Endometrial microvascular endothelial cells (primary cell): ENCODE measurements around the gene ALG12. TPM values are rescaled to one million over a fixed set of nuclear protein-coding genes. Genes with fewer than 3 reads are reported as not detected.
"Not testable (repeated sequence)": the region's sequence is repeated elsewhere in the genome, so short reads cannot be mapped to it uniquely, and the experiment has no call there.

Experiments
- in situ Hi-C: cut with HindIII; loops from 2 replicates; pipeline ENCODE4 v1.10.0; 2017; ENCODE audit warnings: low sequenced_read_pairs, low pct_unique_long_range_greater_than_20kb; ENCODE audit errors: inconsistent ontology term
- total RNA-seq: library from RNA; depleted of rRNA; stranded (reverse); fragments of >200 nt; gene quantifications from one replicate; pipeline ENCODE4 v1.2.3, GENCODE V29; 2015; ENCODE audit errors: inconsistent ontology term

The ALG12 gene
- total RNA-seq, 1 donor from 2014 or later = 20.1 TPM

DNA sequence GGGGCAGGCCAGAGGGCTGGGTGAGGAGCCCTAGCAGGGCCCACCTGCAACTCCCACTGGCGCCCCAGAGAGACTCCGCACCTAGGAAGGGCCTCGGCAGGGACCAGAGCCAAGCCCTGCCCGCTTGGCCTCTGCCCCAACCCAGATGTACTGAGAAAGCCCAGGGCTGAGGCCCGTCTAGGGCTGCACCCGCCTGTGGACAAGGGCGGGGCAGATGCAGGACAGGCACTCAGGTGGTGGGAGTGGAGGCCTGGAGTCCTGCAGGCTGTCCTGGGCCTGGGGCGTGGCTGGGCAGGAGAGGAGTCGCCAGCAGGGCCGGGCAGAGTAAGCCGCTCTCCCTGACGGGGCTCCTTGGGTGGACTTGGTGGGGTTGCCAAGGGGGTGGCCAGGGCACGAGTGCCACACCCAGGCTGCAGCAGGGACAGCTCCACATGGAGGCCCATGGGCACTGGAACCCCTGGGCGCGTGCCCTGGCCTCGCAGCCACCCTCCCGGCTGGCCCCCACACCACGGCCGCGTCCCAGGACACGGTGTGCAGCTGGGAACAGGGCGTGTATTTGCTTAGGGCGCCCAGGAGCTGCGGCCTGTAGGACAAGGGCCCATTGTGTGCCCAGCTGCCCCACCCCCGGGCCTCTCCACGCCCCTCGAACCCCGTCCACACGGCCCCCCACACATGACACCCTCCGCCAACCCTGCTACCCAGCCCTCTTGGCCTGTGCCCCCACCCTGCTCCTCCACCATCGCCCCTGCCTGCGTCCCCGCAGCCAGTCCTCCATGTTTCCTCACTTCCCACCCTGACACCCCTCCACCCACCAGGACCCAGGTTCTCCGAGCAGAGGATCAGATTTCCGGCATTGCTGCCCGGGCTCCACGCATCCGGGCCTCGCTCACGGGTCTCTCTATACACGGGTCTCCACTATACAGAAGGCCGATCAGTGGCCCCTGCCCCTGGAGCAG is 31.0 kb upstream of the ALG12 start:
- in situ Hi-C loops = no loop called here

DNA sequence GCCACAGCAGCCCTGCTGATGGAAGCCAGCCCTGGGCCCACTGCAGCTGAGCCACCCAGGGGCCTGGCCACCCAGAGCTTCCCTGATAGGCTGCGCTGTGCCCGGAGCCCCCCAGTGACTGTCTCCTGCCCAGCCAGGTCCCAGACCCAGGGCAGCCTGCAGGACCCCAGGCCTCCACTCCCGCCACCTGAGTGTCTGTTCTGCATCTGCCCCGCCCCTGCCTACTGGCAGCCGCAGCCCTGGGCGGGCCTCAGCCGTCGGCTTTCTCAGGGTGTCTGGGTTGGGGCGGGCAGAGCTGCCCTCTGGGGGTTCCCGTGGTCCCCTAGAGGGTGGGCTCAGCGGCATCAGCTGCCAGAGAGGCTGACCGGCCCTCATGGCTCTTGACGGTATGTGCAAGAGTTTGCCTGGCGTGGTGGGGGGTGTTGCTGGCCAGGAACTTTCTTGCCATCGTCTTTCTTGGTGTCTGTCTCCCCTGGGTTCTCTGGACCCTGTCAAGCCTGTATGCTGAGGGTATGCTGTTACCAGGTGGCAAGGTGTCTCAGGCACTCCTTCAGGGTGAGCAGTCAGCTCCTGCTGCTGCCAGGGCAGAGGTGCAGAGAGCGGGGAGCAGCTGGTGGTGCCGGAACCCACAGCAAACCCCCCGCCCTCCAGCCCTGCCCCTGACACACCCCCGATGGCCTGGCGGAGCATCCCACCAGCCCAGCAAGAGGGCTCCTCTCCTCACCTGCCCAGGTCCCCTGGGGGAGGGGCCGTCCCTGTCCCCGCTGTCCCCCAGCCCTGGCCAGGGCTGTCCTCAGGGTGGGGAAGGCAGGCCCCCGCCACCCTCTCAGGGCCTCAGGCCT is 30.1 kb upstream of the ALG12 start:
- in situ Hi-C loops = no loop called here

DNA sequence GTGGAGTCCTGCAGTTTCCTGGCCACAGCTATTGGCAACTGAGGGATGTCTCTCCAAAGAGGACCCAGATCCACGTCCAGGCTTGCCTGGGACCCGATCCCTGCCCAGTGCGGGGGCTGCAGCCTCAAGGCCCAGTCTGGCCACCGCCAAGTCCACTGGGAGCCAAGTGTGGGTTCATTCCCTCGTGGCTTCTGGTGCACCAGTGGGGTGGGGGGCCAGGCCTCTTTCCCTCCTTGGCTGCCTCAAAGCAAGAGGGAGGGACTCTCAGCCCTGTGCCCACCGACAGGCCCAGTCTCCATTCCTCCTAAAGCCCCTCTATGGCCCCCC is 29.0 kb upstream of the ALG12 start:
- in situ Hi-C loops = no loop called here

DNA sequence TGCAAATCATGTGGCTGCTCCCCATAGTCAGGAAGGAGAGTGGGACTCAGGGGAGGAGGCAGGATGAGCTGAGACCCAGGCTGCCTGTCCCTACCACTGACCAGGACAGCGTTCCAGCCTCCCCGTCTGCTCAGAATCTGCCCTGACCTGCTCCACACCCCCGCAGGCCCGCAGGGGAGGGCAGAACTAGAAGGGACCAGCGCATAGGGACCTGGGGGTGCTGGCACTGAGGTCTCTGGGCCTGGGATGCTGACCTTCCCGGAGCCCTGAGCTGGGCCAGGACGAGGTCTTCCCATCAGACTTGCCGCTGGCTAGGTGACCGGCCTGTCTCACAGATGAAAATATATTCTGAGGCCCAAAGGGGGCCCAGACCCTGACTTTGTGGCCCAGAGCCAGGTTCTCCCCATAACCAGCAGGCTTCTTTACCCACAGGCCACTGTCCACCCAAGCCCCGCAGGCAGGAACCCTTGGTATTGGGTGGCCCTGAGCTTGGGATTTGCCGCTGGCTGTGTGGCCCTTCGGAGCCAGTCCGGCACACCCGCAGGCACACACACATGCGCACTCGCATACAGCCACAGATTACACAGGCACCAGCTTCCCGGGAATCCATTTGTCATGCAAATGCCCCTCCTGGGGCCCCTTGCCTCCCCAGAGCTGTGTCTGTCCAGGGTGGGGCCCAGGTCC is 28.5 kb upstream of the ALG12 start:
- in situ Hi-C loops = no loop called here

DNA sequence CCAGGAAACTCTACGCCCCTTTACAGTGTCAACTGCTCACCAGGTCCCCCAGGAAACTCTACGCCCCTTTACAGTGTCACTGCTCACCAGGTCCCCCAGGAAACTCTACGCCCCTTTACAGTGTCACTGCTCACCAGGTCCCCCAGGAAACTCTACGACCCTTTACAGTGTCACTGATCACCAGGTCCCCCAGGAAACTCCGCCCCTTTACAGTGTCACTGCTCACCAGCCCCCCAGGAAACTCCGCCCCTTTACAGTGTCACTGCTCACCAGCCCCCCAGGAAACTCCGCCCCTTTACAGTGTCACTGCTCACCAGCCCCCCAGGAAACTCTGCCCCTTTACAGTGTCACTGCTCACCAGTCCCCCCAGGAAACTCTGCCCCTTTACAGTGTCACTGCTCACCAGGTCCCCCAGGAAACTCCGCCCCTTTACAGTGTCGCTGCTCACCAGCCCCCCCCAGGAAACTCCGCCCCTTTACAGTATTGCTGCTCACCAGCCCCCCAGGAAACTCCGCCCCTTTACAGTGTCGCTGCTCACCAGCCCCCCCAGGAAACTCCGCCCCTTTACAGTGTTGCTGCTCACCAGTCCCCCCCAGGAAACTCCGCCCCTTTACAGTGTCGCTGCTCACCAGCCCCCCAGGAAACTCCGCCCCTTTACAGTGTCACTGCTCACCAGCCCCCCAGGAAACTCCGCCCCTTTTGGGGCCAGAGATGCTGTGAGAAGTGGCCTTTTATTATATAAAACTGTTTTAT is 27.0 kb upstream of the ALG12 start:
- in situ Hi-C loops = not testable (repeated sequence)

DNA sequence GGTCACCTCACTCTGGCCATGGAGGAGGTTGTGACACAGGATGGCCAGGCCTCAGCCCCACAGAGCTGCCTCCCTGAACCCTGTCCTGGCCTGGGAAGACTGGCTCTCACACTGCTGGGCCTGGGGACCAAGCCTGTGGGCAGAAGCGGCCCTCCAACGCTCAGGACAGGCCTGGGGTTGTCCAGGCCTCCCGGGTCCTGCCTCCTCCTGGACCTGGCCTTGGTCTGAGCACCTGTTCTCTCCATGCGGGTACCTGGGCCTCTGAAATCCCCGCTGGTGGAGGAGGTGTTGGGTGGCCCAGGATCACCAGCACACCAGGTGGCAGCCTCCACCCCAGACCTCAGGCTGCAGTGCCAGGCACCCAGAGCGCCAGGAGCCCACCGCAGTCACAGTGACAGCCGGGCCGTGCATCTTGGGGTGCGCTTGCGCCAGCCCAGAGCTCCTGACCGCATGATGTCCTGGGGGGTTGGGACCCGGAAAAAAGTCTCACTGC is 26.2 kb upstream of the ALG12 start:
- in situ Hi-C loops = no loop called here

DNA sequence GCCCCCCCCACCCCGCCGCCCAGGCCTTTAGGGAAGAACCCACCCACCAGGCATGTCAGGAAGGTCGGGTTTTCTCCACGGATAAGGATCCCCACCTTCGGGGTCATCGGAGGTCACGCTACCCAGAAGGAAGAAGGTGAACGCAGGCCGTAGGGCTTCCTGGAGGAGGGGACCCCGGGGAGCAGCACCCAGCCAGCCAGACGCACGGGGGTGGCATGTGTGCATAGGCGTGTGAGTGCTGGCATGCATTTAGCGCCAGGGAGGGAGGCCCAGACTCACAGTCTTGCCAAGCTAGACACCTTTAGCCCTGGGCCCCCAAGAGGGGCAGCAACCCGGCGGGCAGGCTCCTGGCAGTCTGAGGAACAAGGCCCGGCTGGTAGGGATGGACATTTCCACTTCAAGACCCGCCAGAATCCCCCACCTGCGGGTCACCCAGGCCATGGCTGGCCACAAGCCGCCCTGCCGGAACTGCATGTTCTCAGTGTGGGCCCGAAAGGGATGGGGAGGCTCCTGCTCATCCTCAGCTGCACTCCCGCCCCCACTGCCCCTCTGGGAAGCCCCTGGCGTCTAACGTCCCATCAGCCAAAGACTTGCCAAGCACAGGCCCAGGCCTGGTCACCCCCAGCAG is 25.6 kb upstream of the ALG12 start:
- in situ Hi-C loops = no loop called here

DNA sequence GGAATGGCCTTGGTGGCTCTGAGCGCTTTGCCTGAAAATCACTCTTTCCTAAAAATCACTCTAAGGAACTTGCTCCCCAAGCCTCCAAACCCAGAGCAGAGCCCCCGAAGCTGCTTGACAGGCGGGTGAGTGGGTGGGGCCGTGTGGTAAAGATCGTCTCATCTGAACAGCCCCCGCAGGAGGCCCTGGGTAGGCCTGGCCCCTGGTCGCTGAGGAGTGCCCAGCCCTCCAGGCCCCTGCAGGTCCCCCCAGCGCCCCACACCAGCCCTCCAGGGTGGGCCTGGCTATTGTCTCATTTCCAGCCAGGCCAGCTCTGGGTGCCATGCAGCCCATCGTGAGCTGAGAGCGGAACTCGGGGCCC is 25.1 kb upstream of the ALG12 start:
- in situ Hi-C loops = no loop called here

DNA sequence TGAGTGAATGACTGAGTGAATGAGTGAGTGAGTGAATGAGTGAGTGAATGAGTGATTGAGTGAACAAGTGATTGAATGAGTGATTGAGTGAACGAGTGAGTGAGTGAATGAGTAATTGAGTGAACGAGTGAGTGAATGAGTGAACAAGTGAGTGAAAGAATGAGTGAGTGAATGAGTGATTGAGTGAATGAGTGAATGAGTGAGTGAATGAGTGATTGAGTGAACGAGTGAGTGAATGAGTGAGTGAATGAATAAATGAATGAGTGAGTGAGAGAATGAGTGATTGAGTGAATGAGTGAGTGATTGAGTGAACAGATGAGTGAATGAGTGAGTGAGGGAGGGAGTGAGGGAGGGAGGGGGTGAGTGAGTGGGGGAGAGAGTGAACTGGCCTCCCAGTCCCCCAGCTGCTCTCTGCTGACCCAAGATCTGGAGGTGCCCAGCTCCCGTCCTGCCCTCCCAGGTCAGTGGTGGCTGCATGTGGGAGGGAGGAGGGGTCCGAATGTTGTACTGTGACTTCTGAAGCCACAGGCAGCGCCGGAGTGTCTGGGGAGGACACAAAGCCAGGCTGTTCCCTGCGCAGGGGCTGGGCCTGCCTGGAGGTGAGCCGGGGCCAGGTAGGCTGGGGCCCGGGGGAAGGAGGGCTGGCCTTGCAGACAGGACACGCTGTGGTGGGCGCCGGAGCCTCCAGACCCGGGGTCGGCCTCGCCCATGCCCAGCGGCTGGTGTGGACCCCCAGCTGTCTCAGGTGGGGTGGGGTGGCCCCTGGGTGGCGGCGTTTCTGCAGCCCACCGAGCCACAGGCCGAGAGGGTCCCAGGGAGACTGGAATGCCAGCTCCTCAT is 24.5 kb upstream of the ALG12 start:
- in situ Hi-C loops = no loop called here

DNA sequence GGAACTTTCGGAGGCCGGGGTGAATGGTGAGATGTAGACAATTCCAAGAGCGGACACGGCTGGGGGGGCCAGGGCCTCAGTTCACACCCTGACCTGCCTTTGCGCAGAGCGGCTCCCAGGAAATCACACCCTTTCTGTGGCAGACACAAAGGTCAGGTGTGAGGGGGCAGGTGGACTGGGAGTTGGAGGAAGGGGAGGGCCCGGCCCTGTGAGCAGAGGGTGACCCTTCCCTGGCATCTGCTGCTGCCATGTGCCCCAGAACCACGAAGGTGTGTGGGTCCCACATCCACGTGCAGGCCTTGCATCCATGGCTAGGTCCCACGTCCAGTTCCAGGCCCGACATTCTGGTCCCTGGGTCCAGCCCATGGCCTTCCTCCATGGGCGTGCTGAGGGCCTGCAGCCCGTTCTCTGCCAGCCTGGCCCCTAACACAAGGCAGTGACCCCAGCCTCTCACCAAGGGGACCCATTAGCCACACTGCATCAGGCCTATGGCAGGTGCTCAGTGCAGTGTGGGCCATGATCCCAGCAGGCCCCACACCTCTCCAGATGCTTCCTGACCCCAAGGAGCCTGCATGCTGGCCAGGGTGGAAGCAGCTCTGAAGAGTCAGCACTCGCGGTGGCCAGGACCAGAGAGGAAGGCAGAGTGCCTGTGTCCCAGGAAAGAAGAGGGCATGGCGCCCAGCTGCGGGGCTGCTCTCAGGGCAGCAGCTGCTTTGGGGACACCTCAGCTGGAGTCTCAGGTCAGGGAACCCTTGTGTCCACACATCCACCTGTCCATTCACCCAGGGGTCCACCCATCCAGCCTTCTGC is 23.5 kb upstream of the ALG12 start:
- in situ Hi-C loops = no loop called here

DNA sequence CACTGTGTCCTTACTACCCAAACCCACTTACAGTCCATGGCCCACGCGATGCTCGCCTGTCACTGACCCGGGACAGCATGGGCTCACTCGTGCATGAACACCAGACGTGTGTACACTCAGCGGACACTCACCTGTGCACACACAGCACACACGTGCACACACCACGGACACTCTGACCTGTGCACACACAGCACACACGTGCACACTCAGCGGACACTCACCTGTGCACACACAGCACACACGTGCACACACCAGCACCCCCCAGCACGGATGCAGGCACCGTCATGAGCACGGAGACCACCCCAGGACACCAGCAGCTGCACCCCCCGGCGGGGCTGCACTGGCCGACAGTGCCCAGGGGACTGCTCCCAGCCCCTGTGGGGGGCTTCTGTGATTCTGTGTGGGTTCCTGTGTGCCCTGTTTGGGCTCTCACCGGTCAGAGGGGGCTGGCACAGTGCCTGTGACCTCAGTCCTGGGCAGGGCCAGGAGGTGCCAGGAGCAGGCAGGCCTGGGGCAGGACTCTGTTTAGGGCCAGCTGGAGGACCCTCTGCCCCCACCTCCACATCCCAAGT is 20.4 kb upstream of the ALG12 start:
- in situ Hi-C loops = no loop called here

DNA sequence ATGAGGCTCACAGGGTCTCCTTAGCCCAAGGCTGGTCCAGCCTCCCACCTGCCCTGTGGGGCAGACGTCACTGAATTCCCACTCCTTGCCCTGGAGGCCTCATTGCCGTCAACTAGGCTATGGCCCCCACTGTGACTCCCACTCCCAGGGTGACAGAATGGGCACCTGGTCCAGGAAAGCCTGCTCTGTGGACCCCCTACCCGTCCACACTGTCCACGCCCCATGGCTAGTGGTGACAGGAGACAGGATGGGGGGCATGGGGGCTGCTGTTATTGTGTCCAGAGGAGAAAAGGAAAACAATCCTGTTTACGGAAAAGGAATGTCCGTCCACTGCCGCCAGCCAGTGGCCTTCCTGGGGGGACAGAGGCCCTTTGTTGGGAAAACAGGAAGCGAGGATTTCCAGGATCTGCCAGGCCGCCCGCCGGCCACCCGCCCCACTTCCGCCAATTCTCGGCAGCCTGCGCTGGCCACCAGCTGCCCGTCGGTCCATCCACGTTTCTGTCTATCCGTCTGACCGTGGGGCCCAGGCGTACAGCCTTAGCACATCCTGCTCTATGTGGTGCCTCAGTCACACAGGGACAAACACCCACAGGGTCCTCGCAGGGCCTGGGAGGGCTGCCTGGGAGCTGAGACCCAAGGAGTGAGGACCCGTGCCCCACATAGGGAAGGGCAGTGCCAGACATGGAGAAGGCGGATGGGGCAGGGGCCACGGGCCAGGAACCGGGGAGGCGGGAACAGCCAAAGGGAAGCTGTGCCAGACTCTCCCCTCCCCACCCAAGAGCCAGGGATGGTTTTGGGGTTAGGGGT is 19.7 kb upstream of the ALG12 start:
- in situ Hi-C loops = no loop called here

DNA sequence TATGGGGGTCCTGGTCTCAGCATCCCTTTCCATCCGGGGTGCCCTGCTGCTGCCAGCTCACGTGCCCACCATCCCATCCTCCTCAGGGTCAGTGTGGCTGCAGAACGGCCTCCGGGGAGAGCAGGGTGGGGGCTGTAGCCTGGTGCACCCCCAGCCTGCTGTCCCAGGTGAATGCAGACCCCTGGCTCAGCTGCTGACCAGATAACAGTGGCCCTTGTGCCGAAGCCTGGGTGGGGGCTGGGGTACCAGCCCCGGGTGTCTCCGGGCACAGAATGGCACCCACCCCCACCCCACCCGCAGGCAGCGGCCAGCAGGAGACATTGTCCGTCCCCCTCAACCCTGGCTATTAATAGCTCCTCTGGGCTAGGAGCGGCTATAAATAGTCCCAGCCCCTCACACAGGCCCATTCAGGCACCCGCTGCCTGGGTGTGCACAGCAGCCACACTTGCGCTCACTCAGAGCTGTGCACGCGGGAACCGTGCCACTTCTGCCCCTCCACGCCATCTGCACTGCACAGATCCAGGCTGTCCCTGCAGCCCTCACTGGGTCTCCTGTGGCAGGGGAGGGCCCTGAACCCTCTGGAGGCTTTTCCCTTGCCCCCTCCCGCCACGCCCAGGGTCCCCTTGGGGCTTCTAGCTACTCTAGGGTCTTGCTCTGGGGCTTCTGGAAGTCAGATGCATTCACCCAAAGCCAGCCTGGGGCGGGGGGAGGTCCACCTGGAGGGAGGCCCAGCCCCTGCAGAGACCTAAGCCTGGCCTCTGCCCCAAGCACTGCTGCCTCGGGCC is 18.9 kb upstream of the ALG12 start:
- in situ Hi-C loops = no loop called here

DNA sequence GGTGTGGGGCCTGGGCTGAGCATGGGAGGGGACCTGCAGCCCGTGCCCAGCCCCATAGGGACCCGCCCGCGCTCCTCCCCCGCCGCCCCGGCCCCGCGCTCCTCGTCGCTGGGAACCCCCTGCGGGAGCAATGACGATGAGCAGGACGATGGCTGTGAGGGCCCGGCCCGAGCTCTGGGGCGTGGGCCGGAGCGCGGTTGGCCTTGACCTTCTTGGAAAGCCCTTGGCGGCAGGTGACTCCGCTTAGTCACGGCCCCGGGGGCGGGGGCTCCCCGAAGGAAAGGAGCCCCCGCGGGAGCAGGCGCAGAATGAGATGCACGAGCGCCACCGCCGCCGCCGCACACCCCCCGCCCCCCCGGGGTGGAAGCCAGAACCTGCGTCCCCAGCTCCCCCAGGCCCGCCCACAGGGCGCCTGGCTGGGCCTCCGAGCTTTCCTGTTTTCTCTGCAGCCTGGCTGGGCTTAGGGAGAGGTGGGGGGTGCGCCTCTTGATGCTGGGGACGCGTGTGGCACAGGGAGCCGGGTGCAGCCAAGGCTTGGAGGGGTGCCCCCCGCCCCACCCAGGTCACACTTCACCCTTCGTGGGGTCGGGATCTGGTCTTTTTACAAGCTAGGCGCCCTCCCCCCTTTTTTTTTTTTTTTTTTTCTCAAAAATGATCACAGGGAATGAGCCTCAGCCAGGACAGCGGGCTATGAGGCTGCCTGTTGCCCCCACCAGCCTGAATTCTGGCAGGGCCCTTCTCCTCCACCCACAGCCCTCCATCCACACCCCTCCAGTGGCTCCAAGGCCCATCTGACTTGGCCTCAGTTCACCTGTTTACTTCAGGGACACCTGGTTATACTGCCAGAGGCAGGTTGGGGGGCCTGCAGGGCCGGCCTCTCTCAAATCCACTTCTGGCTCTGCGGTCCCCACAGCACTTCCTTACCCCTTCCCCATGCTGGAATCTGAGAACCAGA is 18.1 kb upstream of the ALG12 start:
- in situ Hi-C loops = no loop called here
